HEK293 (cell line): Measurements from ENCODE around the gene SLC29A1.

Experiments used
- CTCF ChIA-PET: fragments of 350-600 bp; formaldehyde crosslinking; extraction: SDS; loops from one replicate; lab custom pipeline; 2021; ENCODE audit warnings: antibody characterized with exemption; lab: Yijun Ruan, JAX
- POLR2A ChIA-PET: fragments of 300-600 bp; formaldehyde crosslinking; extraction: SDS; loops from one replicate; lab custom pipeline; 2020; ENCODE audit warnings: antibody characterized with exemption, inconsistent platforms; lab: Yijun Ruan, JAX
- H3K27ac ChIP-seq: fragments of 200-500 bp; sonication (Bioruptor generic); 2 replicates; pipeline ENCODE4 v1.5.1; 2014; ENCODE audit warnings: low read depth, low read length, control low read depth, inconsistent platforms; ENCODE audit errors: extremely low read depth
- H3K36me3 ChIP-seq, 2 experiments: fragments of 200-500 bp in 1 of 2; sonication (Bioruptor generic) in 1 of 2; 1 replicate in 1 of 2; 2 replicates in 1 of 2; pipeline ENCODE4 v1.5.1; 2014 to 2017; ENCODE audit warnings: inconsistent platforms in 2 of 2, low read length in 2 of 2; ENCODE audit not compliant: control insufficient read depth in 2 of 2, insufficient read depth in 1 of 2
- H3K4me1 ChIP-seq: fragments of 200-500 bp; sonication (Bioruptor generic); 2 replicates; pipeline ENCODE4 v1.5.1; 2014; ENCODE audit warnings: mild to moderate bottlenecking, low read length, inconsistent platforms; ENCODE audit not compliant: control insufficient read depth, insufficient read depth
- H3K4me3 ChIP-seq: 2 replicates; pipeline ENCODE4 v1.5.1; 2011; ENCODE audit warnings: low read depth, mild to moderate bottlenecking, control low read depth, low read length, moderate library complexity
- H3K9me3 ChIP-seq: fragments of 200-500 bp; sonication (Bioruptor generic); 2 replicates; pipeline ENCODE4 v1.5.1; 2014; ENCODE audit warnings: low read depth, low read length, inconsistent platforms; ENCODE audit not compliant: control insufficient read depth, insufficient read depth
- HOXA7 ChIP-seq: sonication (generic); formaldehyde crosslinking; IDR thresholded peaks from 2 replicates; pipeline ENCODE4 v1.8.1; 2022; ENCODE audit warnings: missing genetic modification reagents, borderline replicate concordance
- MEIS1 ChIP-seq: sonication (generic); formaldehyde crosslinking; IDR thresholded peaks from 2 replicates; pipeline ENCODE4 v1.8.1; 2022; ENCODE audit warnings: missing genetic modification reagents, mild to moderate bottlenecking, borderline replicate concordance
- SP7 ChIP-seq: fragments of 450-650 bp; formaldehyde crosslinking; IDR thresholded peaks from 2 replicates; pipeline ENCODE4 v1.5.1; 2016; ENCODE audit warnings: missing biosample characterization, missing genetic modification characterization
- ZBTB48 ChIP-seq: fragments of 450-650 bp; formaldehyde crosslinking; IDR thresholded peaks from 2 replicates; pipeline ENCODE4 v1.5.1; 2016; ENCODE audit warnings: missing biosample characterization, missing genetic modification characterization
- ZNF174 ChIP-seq: fragments of 450-650 bp; formaldehyde crosslinking; IDR thresholded peaks from 2 replicates; pipeline ENCODE4 v1.5.0; 2017; ENCODE audit warnings: missing biosample characterization, mild to moderate bottlenecking, missing genetic modification characterization
- ZNF248 ChIP-seq: fragments of 450-650 bp; formaldehyde crosslinking; IDR thresholded peaks from 2 replicates; pipeline ENCODE4 v1.5.1; 2017; ENCODE audit warnings: missing biosample characterization, missing genetic modification characterization
- ZNF311 ChIP-seq: fragments of 450-650 bp; formaldehyde crosslinking; IDR thresholded peaks from 2 replicates; pipeline ENCODE4 v1.5.1; 2017; ENCODE audit warnings: missing biosample characterization, missing genetic modification characterization, borderline replicate concordance
- ZNF354C ChIP-seq: fragments of 450-650 bp; formaldehyde crosslinking; IDR thresholded peaks from 2 replicates; pipeline ENCODE4 v1.5.1; 2016; ENCODE audit warnings: missing biosample characterization, missing genetic modification characterization, low read depth, borderline replicate concordance
- ZNF423 ChIP-seq: fragments of 450-650 bp; formaldehyde crosslinking; IDR thresholded peaks from 2 replicates; pipeline ENCODE4 v1.5.1; 2016; ENCODE audit warnings: missing biosample characterization, missing genetic modification characterization
- ZNF555 ChIP-seq: fragments of 450-650 bp; formaldehyde crosslinking; conservative IDR thresholded peaks from 2 replicates; pipeline ENCODE4 v1.5.1; 2017; ENCODE audit warnings: missing biosample characterization, mild to moderate bottlenecking, missing genetic modification characterization, inconsistent platforms
- ZNF658 ChIP-seq: fragments of 450-650 bp; formaldehyde crosslinking; IDR thresholded peaks from 2 replicates; pipeline ENCODE4; 2016; ENCODE audit warnings: missing biosample characterization, missing genetic modification characterization
- TF ChIP-seq, protein P1 (sequence below): fragments of 450-650 bp; formaldehyde crosslinking; IDR thresholded peaks from 2 replicates; pipeline ENCODE4 v1.5.1; 2016; ENCODE audit warnings: missing biosample characterization, missing genetic modification characterization
- TF ChIP-seq, protein P2 (sequence below): fragments of 450-650 bp; formaldehyde crosslinking; IDR thresholded peaks from 2 replicates; pipeline ENCODE4 v1.5.1; 2016; ENCODE audit warnings: missing biosample characterization, missing genetic modification characterization
- TF ChIP-seq, protein P3 (sequence below): fragments of 450-650 bp; formaldehyde crosslinking; IDR thresholded peaks from 2 replicates; pipeline ENCODE4 v1.5.1; 2016; ENCODE audit warnings: missing biosample characterization, missing genetic modification characterization, low read depth
- TF ChIP-seq, protein P4 (sequence below): fragments of 450-650 bp; formaldehyde crosslinking; IDR thresholded peaks from 2 replicates; pipeline ENCODE4 v1.5.1; 2016; ENCODE audit warnings: missing biosample characterization, missing genetic modification characterization
- TF ChIP-seq, protein P5 (sequence below): fragments of 450-650 bp; formaldehyde crosslinking; IDR thresholded peaks from 2 replicates; pipeline ENCODE4 v1.5.1; 2016; ENCODE audit warnings: missing biosample characterization, missing genetic modification characterization, borderline replicate concordance
- TF ChIP-seq, protein P6 (sequence below): fragments of 450-650 bp; formaldehyde crosslinking; IDR thresholded peaks from 2 replicates; pipeline ENCODE4 v1.5.1; 2016; ENCODE audit warnings: missing biosample characterization, missing genetic modification characterization

The SLC29A1 gene

DNA sequence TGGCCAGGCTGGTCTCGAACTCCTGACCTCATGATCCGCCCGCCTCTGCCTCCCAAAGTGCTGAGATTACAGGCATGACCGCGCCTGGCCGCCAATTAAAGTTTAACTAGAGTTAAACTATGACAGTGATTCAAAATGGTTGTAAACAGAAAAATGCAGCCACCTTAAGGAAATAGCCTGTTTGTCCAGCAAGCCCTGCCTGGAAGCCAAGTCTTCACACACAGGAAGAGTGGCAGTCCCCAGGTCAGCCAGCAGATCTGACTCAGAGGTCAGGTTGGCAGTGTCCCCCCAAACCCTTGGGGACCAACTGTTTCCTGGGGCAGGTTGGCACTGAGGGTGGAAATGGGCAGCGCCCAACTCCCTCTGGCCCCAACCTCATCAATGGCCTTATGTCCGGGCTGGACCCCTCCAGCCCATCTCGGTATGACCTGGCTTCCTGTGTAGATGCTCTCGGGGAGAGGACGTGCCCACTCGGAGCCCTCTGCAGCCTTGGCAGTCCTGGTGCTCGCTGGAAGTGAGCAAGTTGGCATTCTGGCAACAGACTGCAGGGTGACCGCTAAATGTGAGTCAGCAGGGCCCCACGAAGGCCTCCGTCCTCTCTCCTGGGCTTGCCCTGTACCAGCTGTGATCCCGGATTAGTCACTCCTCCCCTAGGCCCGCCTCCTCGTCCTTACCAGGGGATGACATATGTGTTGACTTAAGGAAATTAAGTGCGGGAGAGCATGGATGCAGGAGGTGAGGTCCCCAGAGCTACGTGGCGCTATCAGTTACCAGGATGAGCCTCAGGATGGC is 13.8 kb downstream of the SLC29A1 start (continued):
- TF ChIP-seq, protein P1, sequence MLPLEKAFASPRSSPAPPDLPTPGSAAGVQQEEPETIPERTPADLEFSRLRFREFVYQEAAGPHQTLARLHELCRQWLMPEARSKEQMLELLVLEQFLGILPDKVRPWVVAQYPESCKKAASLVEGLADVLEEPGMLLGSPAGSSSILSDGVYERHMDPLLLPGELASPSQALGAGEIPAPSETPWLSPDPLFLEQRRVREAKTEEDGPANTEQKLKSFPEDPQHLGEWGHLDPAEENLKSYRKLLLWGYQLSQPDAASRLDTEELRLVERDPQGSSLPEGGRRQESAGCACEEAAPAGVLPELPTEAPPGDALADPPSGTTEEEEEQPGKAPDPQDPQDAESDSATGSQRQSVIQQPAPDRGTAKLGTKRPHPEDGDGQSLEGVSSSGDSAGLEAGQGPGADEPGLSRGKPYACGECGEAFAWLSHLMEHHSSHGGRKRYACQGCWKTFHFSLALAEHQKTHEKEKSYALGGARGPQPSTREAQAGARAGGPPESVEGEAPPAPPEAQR (tag by site-specific recombination) = no peak
- TF ChIP-seq ZNF354C = no peak

DNA sequence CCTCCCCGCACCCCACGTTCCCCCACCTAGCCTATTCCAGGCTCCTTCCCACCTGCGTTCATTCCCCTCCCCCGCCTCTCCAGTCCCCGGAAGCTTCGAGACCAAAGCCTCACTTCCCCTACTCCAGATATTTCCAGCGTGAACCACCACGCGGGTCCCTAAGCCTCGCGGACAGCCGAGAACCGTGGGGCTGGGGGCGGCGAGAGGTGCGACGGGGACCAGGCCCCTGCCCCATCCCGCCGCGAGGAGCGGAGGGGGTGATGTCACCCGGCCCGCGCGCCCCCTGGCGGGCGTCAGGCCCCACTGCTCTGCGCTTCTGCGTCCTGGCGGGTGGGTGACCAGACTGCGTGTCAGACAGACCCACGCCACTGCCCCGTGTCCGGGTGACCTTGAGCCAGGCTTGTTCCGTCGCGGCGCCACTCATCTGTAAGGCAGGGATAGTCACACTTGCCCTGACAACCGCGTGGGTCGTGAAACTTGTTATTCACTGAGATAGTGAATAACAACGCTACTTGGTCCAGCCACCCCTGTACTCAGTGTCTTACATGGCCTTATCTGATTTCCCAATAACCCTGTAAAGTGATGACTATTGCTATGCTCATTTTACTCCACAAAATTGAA is 14.5 kb downstream of the SLC29A1 start:
- Histone ChIP-seq H3K27ac (peak overlapping the region; percentile 59; the same call in 1 of the 2 replicates), H3K9me3 (no peaks in the 10 kb centered on the region), H3K4me1 (peaks cover 4% of the 10 kb centered on the region; the same call in 1 of the 2 replicates), H3K36me3 (peaks cover 5 to 28% of the 10 kb centered on the region in 2 experiments; a peak in 2 of 3 replicates), H3K4me3 (peak overlapping the region; percentile 61)
- ChIA-PET POLR2A (interaction anchor here (0.6 to 1.4 kb wide), 10 partner anchors 8 to 110 kb away, joined by 3 to 36 read pairs (median 4); partner anchors contain the start of genes HSP90AB1, MRPL14, SLC29A1 and TMEM63B), CTCF (interaction anchor here (0.5 to 7.8 kb wide), 38 partner anchors 8 to 468 kb away, joined by 3 to 148 read pairs (median 4); partner anchors contain the start of genes AARS2, HSP90AB1, MYMX and SLC29A1)
- TF ChIP-seq, protein P2, sequence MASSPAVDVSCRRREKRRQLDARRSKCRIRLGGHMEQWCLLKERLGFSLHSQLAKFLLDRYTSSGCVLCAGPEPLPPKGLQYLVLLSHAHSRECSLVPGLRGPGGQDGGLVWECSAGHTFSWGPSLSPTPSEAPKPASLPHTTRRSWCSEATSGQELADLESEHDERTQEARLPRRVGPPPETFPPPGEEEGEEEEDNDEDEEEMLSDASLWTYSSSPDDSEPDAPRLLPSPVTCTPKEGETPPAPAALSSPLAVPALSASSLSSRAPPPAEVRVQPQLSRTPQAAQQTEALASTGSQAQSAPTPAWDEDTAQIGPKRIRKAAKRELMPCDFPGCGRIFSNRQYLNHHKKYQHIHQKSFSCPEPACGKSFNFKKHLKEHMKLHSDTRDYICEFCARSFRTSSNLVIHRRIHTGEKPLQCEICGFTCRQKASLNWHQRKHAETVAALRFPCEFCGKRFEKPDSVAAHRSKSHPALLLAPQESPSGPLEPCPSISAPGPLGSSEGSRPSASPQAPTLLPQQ (tag by site-specific recombination) = peak; percentile 89; the same call in 1 of the 2 replicates
- no peak for TF ChIP-seq ZNF174 (tag by site-specific recombination)
- peak; percentile 93 for TF ChIP-seq ZBTB48 (tag by site-specific recombination)
- TF ChIP-seq ZNF311 (tag by site-specific recombination) = no peak
- no peak for TF ChIP-seq MEIS1 (CRISPR knock-in tag)
- TF ChIP-seq, protein P3, sequence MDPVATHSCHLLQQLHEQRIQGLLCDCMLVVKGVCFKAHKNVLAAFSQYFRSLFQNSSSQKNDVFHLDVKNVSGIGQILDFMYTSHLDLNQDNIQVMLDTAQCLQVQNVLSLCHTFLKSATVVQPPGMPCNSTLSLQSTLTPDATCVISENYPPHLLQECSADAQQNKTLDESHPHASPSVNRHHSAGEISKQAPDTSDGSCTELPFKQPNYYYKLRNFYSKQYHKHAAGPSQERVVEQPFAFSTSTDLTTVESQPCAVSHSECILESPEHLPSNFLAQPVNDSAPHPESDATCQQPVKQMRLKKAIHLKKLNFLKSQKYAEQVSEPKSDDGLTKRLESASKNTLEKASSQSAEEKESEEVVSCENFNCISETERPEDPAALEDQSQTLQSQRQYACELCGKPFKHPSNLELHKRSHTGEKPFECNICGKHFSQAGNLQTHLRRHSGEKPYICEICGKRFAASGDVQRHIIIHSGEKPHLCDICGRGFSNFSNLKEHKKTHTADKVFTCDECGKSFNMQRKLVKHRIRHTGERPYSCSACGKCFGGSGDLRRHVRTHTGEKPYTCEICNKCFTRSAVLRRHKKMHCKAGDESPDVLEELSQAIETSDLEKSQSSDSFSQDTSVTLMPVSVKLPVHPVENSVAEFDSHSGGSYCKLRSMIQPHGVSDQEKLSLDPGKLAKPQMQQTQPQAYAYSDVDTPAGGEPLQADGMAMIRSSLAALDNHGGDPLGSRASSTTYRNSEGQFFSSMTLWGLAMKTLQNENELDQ (tag by site-specific recombination) = no peak
- TF ChIP-seq, protein P4, sequence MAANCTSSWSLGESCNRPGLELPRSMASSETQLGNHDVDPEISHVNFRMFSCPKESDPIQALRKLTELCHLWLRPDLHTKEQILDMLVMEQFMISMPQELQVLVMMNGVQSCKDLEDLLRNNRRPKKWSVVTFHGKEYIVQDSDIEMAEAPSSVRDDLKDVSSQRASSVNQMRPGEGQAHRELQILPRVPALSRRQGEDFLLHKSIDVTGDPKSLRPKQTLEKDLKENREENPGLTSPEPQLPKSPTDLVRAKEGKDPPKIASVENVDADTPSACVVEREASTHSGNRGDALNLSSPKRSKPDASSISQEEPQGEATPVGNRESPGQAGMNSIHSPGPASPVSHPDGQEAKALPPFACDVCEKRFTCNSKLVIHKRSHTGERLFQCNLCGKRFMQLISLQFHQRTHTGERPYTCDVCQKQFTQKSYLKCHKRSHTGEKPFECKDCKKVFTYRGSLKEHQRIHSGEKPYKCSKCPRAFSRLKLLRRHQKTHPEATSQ (tag by site-specific recombination) = no peak; the same call in 1 of the 2 replicates
- TF ChIP-seq, protein P5, sequence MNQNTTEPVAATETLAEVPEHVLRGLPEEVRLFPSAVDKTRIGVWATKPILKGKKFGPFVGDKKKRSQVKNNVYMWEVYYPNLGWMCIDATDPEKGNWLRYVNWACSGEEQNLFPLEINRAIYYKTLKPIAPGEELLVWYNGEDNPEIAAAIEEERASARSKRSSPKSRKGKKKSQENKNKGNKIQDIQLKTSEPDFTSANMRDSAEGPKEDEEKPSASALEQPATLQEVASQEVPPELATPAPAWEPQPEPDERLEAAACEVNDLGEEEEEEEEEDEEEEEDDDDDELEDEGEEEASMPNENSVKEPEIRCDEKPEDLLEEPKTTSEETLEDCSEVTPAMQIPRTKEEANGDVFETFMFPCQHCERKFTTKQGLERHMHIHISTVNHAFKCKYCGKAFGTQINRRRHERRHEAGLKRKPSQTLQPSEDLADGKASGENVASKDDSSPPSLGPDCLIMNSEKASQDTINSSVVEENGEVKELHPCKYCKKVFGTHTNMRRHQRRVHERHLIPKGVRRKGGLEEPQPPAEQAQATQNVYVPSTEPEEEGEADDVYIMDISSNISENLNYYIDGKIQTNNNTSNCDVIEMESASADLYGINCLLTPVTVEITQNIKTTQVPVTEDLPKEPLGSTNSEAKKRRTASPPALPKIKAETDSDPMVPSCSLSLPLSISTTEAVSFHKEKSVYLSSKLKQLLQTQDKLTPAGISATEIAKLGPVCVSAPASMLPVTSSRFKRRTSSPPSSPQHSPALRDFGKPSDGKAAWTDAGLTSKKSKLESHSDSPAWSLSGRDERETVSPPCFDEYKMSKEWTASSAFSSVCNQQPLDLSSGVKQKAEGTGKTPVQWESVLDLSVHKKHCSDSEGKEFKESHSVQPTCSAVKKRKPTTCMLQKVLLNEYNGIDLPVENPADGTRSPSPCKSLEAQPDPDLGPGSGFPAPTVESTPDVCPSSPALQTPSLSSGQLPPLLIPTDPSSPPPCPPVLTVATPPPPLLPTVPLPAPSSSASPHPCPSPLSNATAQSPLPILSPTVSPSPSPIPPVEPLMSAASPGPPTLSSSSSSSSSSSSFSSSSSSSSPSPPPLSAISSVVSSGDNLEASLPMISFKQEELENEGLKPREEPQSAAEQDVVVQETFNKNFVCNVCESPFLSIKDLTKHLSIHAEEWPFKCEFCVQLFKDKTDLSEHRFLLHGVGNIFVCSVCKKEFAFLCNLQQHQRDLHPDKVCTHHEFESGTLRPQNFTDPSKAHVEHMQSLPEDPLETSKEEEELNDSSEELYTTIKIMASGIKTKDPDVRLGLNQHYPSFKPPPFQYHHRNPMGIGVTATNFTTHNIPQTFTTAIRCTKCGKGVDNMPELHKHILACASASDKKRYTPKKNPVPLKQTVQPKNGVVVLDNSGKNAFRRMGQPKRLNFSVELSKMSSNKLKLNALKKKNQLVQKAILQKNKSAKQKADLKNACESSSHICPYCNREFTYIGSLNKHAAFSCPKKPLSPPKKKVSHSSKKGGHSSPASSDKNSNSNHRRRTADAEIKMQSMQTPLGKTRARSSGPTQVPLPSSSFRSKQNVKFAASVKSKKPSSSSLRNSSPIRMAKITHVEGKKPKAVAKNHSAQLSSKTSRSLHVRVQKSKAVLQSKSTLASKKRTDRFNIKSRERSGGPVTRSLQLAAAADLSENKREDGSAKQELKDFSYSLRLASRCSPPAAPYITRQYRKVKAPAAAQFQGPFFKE (tag by site-specific recombination) = peak; percentile 93; the same call in 1 of the 2 replicates
- TF ChIP-seq ZNF555 (tag by site-specific recombination) = no peak
- TF ChIP-seq, protein P6, sequence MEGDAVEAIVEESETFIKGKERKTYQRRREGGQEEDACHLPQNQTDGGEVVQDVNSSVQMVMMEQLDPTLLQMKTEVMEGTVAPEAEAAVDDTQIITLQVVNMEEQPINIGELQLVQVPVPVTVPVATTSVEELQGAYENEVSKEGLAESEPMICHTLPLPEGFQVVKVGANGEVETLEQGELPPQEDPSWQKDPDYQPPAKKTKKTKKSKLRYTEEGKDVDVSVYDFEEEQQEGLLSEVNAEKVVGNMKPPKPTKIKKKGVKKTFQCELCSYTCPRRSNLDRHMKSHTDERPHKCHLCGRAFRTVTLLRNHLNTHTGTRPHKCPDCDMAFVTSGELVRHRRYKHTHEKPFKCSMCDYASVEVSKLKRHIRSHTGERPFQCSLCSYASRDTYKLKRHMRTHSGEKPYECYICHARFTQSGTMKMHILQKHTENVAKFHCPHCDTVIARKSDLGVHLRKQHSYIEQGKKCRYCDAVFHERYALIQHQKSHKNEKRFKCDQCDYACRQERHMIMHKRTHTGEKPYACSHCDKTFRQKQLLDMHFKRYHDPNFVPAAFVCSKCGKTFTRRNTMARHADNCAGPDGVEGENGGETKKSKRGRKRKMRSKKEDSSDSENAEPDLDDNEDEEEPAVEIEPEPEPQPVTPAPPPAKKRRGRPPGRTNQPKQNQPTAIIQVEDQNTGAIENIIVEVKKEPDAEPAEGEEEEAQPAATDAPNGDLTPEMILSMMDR (tag by site-specific recombination) = peak; percentile 98
- no peak for TF ChIP-seq ZNF658 (tag by site-specific recombination)
- no peak for TF ChIP-seq ZNF423
- no peak for TF ChIP-seq ZNF248
- peak; percentile 89 for TF ChIP-seq SP7
- TF ChIP-seq HOXA7 (CRISPR knock-in tag) = no peak
